ENCODE data around the gene MED26. TPM values are rescaled to one million over a fixed set of nuclear protein-coding genes. Genes with fewer than 3 reads are reported as not detected.
A peak's percentile ranks its signal among the peaks of the same experiment; 100 is the strongest.

Gene MED26
- total and polyA plus RNA-seq, 9 of the 15 experiments (the other 6 are each of a cell fraction or from before 2014, with no cell fraction given): 0.71 to 15.1 (median 6.2) TPM

- no peaks in the 10 kb centered on the region for H3K27me3 ChIP-seq (ENCODE audit: control insufficient read depth in 2 of 2, insufficient read depth in 2 of 2, low read length in 2 of 2)
- H3K4me2 ChIP-seq (ENCODE audit: insufficient read depth, low read length): no peak overlapping the region
- peaks cover 0 to 16% of the 10 kb centered on the region in 2 experiments; a peak in 1 of 5 replicates for H3K4me1 ChIP-seq (replicated peaks in 1 of 2; ENCODE audit: control insufficient read depth in 2 of 2, insufficient read depth in 2 of 2, low read length in 2 of 2)
- H4K20me1 ChIP-seq (replicated peaks; ENCODE audit: control insufficient read depth, insufficient read depth, low read length): peaks cover 3% of the 10 kb centered on the region; the same call in 1 of the 2 replicates
- no peaks in the 10 kb centered on the region for H3K9me1 ChIP-seq (ENCODE audit: control insufficient read depth, insufficient read depth, low read length)
- H3K79me2 ChIP-seq (ENCODE audit: control insufficient read depth, insufficient read depth, low read length): no peaks in the 10 kb centered on the region
- POLR2A ChIA-PET: interaction anchor here (1.1 kb wide), 1 partner anchor 11 kb away, joined by 4 read pairs; no protein-coding TSS in a partner anchor
- CTCF ChIA-PET (ENCODE audit: low intra/inter-chr PET ratio): no interaction called here
- no peaks in the 10 kb centered on the region for H3K9me3 ChIP-seq (replicated peaks; ENCODE audit: control insufficient read depth, insufficient read depth, low read depth, low read length)
- H3K36me3 ChIP-seq (ENCODE audit: control insufficient read depth, insufficient read depth, low read length): peaks cover 99% of the 10 kb centered on the region; the same call in 2 of the 3 replicates
- FAIRE-seq: no peak
- WGBS (ENCODE audit: insufficient coverage, low coverage, missing lambda C conversion rate): 91% methylated on average over 17 of the region's 25 CpGs
- intact Hi-C loops (cut with micrococcal nuclease) (no loop called here), in situ Hi-C loops (cut with MboI) (no loop called here)
- H3K9ac ChIP-seq (ENCODE audit: insufficient read depth in 1 of 2, low read depth in 2 of 2, low read length in 2 of 2): peak overlapping the region in 1 of 2 experiments; percentile 64; a peak in 1 of 4 replicates
- DNase-seq (ENCODE audit: extremely low read depth in 1 of 4, low spot score in 3 of 4): peak in 2 of 4 experiments; percentile 8 to 20
- no peak for ATAC-seq
- no peak overlapping the region for H2AFZ ChIP-seq (ENCODE audit: low read depth, low read length)
- H3K4me3 ChIP-seq: no peak overlapping the region
- no peak overlapping the region for H3K27ac ChIP-seq (ENCODE audit: extremely low read depth, low read depth, low read length)
- TF ChIP-seq ZBTB7A (IDR thresholded peaks at IDR 0.05; ENCODE audit: borderline replicate concordance, control insufficient read depth, low read depth, low read length) (no peak), POLR2G (IDR thresholded peaks at IDR 0.05; ENCODE audit: low read depth, low read length) (peak; percentile 55), CHAMP1 (IDR thresholded peaks at IDR 0.05) (no peak)
- no TSS peak for BruUV-seq (replicated peaks)
These were observed 98.4 kb downstream of the MED26 start for GRCh38 chr19:16529466-16530144.

Measured in K562 (cell line).